ENCODE data around the gene TRDN. TPM values are rescaled to one million over a fixed set of nuclear protein-coding genes. Genes with fewer than 3 reads are reported as not detected.

Gene TRDN
- total RNA-seq, 1 experiment from 2014 or later: 10.4 TPM

GRCh38 chr6:123604067-123604466, 32.7 kb downstream of the TRDN start:
- DNase-seq: no peak
- Histone ChIP-seq H2BK5ac (ENCODE audit: insufficient read length, low read length) (no peak overlapping the region), H3T11ph (ENCODE audit: low read length) (no peak overlapping the region), H3K56ac (ENCODE audit: insufficient read length, low read depth, low read length) (no peak overlapping the region), H2BK12ac (ENCODE audit: insufficient read length, low read depth, low read length) (no peak overlapping the region), H3K9ac (ENCODE audit: extremely low read depth, insufficient read length, low read length) (no peak overlapping the region), H3K27me3 (ENCODE audit: insufficient read depth, low read length) (no peaks in the 10 kb centered on the region), H3K4me1 (ENCODE audit: insufficient read depth, low read length) (peaks cover 4% of the 10 kb centered on the region; the same call in 1 of the 2 replicates), H3K14ac (ENCODE audit: insufficient read depth, low read length) (no peak overlapping the region), H2AFZ (ENCODE audit: low read length) (no peak overlapping the region), H3K79me1 (ENCODE audit: insufficient read depth, low read depth, low read length, poor library complexity, severe bottlenecking) (no peaks in the 10 kb centered on the region), H3K27ac (ENCODE audit: insufficient read length, low read depth, low read length) (no peak overlapping the region), H2BK15ac (ENCODE audit: low read depth, low read length) (no peak overlapping the region), H3K4me2 (ENCODE audit: insufficient read depth, insufficient read length, low read length) (no peak overlapping the region), H4K5ac (ENCODE audit: insufficient read length, low read depth, low read length) (no peak overlapping the region), H3K23ac (ENCODE audit: insufficient read length, low read depth, low read length) (no peak overlapping the region), H2BK120ac (ENCODE audit: low read depth, low read length, poor library complexity, severe bottlenecking) (no peak overlapping the region), H3K4ac (ENCODE audit: low read depth, low read length) (no peak overlapping the region), H3K23me2 (ENCODE audit: insufficient read length, low read depth, low read length, poor library complexity, severe bottlenecking) (no peaks in the 10 kb centered on the region), H3K9me3 (ENCODE audit: control insufficient read depth, low read depth, low read length) (no peaks in the 10 kb centered on the region), H3K79me2 (ENCODE audit: insufficient read depth, low read length) (no peaks in the 10 kb centered on the region), H4K20me1 (ENCODE audit: control insufficient read depth, insufficient read depth, insufficient read length) (no peaks in the 10 kb centered on the region), H4K91ac (ENCODE audit: insufficient read length, low read depth, low read length) (no peak overlapping the region), H2AK5ac (ENCODE audit: insufficient read length, low read length) (no peak overlapping the region), H4K8ac (replicated peaks; ENCODE audit: insufficient read length, low read depth, low read length) (no peak overlapping the region), H2BK20ac (ENCODE audit: low read depth, low read length, poor library complexity, severe bottlenecking) (no peak overlapping the region), H3K18ac (ENCODE audit: insufficient read length, low read depth, low read length) (no peak overlapping the region)
- TF ChIP-seq CTCF (conservative IDR thresholded peaks at IDR 0.05): no peak
- no peaks in the 10 kb centered on the region for H3K27me3 Mint-ChIP-seq (ENCODE audit: low read depth)
- no peak overlapping the region for H3K4me3 Mint-ChIP-seq
- H3K36me3 Mint-ChIP-seq (ENCODE audit: insufficient read depth in 1 of 3, low read depth in 3 of 3): no peaks in the 10 kb centered on the region
- 0 out of 4 replicates have a peak, but pooled peaks cover 0 to 3% of the 10 kb centered on the region in 2 experiments for H3K4me1 Mint-ChIP-seq
- no peak overlapping the region; a peak in 2 of 7 replicates for H3K27ac Mint-ChIP-seq
- H3K9me3 Mint-ChIP-seq: no peaks in the 10 kb centered on the region
- no CpG with 5 or more reads among the region's 6 CpGs for WGBS (ENCODE audit: extremely low coverage, insufficient read length, low lambda C conversion rate)
